NCI-H2081 (cell line): ENCODE measurements around the gene RUNX3.

Experiments used
- DNase-seq, 2 experiments: peaks; one replicate each; lab custom pipeline; 2025; lab: John Stamatoyannopoulos, UW

The RUNX3 gene

GRCh38 chr1:24862775-24863483 lies 67.1 kb downstream of the RUNX3 start:
- no peak for DNase-seq

- DNase-seq: no peak
These were observed 68.0 kb downstream of the RUNX3 start for GRCh38 chr1:24861821-24862727.

- no peak for DNase-seq
These were observed 69.2 kb downstream of the RUNX3 start for GRCh38 chr1:24860841-24861240.

GRCh38 chr1:24859063-24860010 lies 70.7 kb downstream of the RUNX3 start:
- DNase-seq: no peak

- DNase-seq: no peak
These were observed 71.8 kb downstream of the RUNX3 start for GRCh38 chr1:24858277-24858676.

- DNase-seq: no peak
These were observed 72.5 kb downstream of the RUNX3 start for GRCh38 chr1:24857507-24858133.

GRCh38 chr1:24856787-24857506 lies 73.1 kb downstream of the RUNX3 start:
- DNase-seq: no peak

- DNase-seq: no peak
These were observed 74.6 kb downstream of the RUNX3 start for GRCh38 chr1:24855474-24855873.

GRCh38 chr1:24853649-24854048 lies 76.4 kb downstream of the RUNX3 start:
- DNase-seq: no peak

- no peak for DNase-seq
These were observed 79.7 kb downstream of the RUNX3 start for GRCh38 chr1:24850328-24850920.

GRCh38 chr1:24849672-24850295 lies 80.3 kb downstream of the RUNX3 start:
- no peak for DNase-seq
